NT2/D1 (cell line): ENCODE measurements around the gene NTM.
"Not testable (repeated sequence)": the region's sequence is repeated elsewhere in the genome, so short reads cannot be mapped to it uniquely, and the experiment has no call there.

ENCODE experiments used
- SUZ12 ChIP-seq: IDR thresholded peaks from 2 replicates; pipeline ENCODE4 v1.6.1; 2011; ENCODE audit not compliant: insufficient read length, insufficient read depth; ENCODE audit errors: extremely low read depth
- YY1 ChIP-seq: IDR thresholded peaks from 2 replicates; pipeline ENCODE4 v1.6.1; 2011; ENCODE audit not compliant: insufficient read length, insufficient read depth
- ZNF274 ChIP-seq: IDR thresholded peaks from 2 replicates; pipeline ENCODE4 v1.6.1; 2011; ENCODE audit warnings: mild to moderate bottlenecking, low read depth, low read length

GRCh38 chr11:131680448-131680847 lies 310.0 kb downstream of the NTM start:
- not testable (repeated sequence) for TF ChIP-seq ZNF274, SUZ12, YY1
